HG03159 (cell line): ENCODE results near the gene CD96.
A peak's percentile ranks its signal among the peaks of the same experiment; 100 is the strongest.
"Not testable (repeated sequence)": the region's sequence is repeated elsewhere in the genome, so short reads cannot be mapped to it uniquely, and the experiment has no call there.

Source experiments
- ATAC-seq: cut with Tn5 transposase; IDR thresholded peaks from one replicate; pipeline ENCODE4 v1.9.1; 2021; ENCODE audit warnings: mild to moderate bottlenecking, moderate library complexity; ENCODE audit not compliant: unreplicated experiment

The CD96 gene

DNA sequence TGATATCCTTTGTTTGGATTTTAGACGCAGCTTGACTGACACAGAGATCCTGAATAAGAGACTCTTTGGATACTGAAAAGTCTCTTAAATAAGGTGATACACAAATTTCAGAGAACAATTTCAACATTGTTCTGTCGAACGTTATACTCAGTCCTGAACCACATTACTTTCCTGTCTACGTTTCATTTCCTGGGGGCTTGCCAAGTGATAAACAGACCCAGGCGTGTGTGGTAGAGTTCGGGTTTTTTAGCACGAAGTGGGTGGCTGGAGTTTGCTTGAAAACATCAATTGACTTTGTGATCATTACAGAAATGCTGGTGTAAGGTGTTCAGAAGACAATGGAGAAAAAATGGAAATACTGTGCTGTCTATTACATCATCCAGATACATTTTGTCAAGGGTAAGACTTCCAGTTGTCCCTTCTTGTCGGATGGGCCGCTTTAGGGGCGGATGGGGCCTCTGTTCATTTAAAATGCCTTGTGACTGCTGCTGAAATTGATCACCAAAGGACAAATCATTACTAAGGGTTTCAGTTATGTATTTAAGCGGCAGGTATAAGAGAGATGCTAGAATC is at the start of gene CD96:
Gene CD96 (plus strand): TSS at position 287 of the 573 bp plus-strand sequence. CDS start 52 bp downstream, at position 339.
- peak; percentile 39 for ATAC-seq

- no peak for ATAC-seq
Observed at GRCh38 chr3:111493276-111493675, 48.7 kb upstream of the CD96 start.

DNA sequence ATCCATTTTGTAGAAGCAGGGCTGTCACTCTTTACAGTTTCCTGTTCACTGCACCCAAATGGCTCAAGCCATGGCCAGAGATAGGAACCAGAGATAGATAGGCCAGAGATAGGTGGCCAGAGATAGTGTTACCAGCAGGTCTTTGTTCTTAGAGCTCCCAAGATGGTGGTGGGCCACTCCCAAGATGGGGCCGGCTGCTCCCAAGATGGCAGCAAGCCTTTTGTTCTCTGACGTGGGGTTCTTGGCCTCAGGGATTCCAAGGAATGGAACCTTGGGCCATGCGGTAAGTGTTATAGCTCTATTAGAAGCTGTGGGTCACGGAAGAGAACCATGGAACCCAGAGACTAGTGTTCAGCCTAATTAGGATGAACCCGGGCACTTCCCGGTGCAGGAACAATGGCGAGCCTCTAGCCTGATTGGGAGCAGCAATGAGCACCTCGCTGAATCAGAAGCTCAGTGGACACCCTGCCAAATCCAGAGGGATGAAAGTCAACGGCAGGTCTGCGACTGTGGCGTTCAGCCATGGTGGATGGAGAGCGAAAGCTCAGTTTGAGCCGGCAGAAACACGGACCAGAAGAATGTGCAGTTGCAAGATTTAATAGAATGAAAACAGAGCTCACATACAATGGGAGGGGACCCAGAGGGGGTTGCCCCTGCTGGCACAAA is 45.0 kb upstream of the CD96 start:
- ATAC-seq: no peak

GRCh38 chr3:111498022-111498421 is 44.0 kb upstream of the CD96 start:
- no peak for ATAC-seq

GRCh38 chr3:111506435-111506834 is 35.6 kb upstream of the CD96 start:
- peak; percentile 72 for ATAC-seq

DNA sequence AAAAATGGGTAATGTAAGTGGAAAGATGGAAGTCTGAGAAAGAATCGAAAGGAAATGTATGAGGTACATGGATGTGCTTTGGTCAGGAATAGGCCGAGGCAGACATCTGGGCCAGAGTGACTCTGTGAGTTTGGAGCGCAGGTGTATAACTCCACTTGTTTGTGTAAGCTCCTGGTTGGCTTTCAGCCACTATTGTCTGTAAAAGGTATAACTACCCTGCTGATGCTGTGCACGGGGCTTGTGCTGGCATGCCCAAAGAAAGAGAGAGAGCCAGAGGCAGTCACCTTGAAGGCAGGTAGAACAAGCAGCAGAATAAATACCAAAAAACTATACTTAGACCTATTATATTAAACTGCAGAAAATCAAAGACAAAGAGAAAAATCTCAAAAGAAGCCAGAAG is 32.7 kb upstream of the CD96 start:
- no peak for ATAC-seq

- ATAC-seq: no peak
Observed at GRCh38 chr3:111517801-111518200, 24.2 kb upstream of the CD96 start.

DNA sequence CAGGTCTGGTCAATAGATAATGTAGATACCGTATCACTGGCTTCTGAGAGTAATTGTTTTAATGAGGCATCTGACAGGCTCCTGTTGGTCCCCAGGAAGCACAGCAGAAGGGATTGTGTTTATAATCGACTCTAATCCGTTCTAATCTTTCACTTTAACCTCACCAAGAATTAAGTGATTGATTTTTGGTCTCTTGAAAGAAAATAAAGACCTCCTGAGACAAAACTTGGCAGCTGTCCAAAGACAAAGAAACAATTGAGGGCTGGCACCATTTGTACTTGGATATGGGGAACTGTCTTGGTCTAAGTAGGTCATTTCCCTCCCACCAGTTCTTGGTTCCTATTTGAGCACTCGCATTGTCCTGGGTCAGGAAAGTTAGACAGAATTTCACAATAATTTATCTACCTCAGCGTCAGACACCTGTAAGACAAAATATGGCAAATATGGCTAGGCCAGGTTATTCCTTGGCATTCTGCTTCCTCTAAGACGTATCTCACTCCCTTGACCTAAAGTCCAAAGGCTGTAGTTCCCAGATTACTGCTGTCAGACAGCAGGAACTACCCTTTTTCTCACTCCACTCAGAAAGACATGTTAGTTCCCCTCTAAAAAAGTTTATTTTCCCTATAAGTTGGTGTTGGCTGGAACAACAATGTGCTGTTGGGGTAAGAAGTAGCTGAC is 22.7 kb upstream of the CD96 start:
- ATAC-seq: no peak

DNA sequence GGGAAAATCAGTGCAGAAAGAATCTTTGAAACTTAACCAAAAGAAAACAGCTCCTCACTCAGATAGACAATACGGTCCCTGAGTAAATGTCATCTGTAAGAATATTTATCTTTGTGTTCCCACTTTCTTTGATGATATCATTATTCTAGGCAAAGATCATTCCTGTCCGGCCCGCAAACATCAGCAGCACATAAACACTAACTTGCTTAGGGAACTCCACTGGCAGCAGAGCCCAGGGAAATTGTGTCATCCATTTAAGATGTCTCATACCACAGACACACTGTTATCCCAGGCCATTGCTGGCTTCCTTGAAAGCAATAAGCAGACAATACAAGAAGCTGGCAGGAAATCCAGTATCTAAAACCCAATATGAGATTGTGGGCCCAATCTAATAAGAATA is 20.1 kb upstream of the CD96 start:
- ATAC-seq: no peak

DNA sequence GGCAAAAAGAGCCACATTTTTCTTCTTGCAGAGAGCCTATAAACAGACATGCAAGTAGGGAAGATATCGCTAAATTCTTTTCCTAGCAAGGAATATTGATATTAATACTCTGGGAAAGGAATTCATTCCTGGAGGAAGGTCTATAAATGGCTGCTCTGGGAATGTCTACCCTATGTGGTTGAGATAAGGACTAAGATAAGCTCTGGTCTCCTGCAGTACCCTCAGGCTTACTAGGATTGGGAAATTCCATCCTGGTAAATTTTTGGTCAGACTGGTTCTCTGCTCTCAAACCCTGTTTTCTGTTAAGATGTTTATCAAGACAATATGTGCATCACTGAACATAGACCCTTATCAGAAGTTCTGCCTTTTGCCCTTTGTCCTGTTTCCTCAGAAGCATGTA is 17.5 kb upstream of the CD96 start:
- ATAC-seq: not testable (repeated sequence)

GRCh38 chr3:111531446-111531845 is 10.6 kb upstream of the CD96 start:
- no peak for ATAC-seq

GRCh38 chr3:111534701-111535100 is 7.3 kb upstream of the CD96 start:
- no peak for ATAC-seq

DNA sequence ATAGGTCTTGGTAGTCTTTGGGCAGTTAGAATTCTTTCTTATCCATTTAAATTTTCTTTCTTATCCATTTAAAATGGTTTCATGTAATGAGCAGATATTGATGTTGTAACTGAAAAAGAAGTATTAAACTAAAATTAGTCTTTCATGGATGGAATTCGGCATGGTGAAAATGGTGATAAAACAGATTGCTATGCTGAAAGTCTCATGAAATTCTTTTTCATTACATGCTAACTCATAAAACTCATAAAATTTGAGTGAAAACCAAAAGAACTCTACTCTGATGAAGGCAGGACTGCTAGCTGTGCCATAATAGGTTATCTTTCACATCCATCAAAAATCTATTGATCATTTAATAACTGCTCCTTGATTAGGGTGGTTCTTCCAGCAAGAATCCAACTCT is 3.9 kb upstream of the CD96 start:
- no peak for ATAC-seq

- ATAC-seq: peak; percentile 39
Observed at GRCh38 chr3:111538681-111539083, 3.3 kb upstream of the CD96 start.

- peak; percentile 70 for ATAC-seq
Observed at GRCh38 chr3:111539351-111540331, 2.4 kb upstream of the CD96 start.

- no peak for ATAC-seq
Observed at GRCh38 chr3:111541391-111541790, 606 bp upstream of the CD96 start.

- no peak for ATAC-seq
Observed at GRCh38 chr3:111542611-111543300, 759 bp downstream of the CD96 start.

DNA sequence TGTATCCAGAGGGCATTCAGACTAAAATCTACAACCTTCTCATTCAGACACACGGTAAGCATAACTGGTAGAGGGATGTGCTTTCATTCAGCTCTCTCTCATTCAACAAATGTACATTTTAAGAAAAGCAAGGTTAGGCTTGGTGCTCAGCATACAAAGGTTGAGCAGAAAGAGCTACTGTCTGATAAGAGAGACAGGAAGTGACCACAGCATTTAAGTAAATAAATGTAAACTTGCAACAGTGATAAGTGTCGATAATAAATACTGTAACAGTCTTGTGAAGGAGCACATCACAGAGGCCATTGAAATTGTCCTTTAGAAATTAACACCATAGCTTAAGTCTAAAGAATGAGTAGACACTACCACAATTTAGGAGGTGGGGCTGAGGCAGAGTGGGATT is 3.4 kb downstream of the CD96 start:
- no peak for ATAC-seq

DNA sequence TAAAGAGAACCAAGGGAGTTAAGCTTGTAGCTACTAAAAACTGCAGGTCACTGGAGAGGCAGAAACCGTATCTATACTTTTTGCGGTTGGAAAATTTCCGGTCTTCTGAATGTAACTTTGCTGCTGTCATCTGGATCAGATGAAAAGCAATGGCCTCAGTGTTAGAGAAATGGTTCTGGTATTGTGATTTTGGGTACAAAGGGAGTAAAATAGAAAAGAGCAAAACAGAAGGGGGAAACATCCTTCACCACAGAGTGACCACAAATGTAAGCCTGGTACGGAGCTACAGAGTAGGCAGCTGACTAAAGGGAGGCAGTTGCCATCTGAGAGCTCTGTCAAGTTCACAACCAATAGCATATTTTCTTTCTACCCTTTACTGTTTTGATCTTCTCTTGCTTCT is 5.6 kb downstream of the CD96 start:
- peak; percentile 87 for ATAC-seq

DNA sequence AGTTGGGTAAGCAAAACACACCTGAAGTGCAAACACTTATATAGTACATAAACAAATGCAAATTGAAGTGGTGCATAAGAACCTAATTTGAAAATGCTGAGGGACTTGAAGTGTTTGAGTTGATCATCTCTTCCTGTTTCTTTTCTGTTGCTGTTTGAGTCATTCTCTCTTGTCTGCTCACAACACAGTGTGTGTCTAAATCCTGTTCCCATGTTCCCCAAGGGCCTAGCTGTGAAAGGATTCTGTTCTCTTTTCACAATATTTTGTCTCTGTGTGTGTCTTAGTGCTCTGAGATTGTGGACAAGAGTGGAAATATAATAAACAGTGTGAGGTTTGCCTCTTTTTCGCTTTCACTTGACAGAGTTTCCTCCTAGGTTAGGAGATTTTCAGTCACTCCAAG is 6.1 kb downstream of the CD96 start:
- ATAC-seq: peak; percentile 59

GRCh38 chr3:111548756-111549155 is 6.8 kb downstream of the CD96 start:
- ATAC-seq: no peak
